ENCODE data around the gene PLA2G6. TPM values are rescaled to one million over a fixed set of nuclear protein-coding genes. Genes with fewer than 3 reads are reported as not detected.

PLA2G6 gene
- total RNA-seq, 1 experiment from 2014 or later = 88.0 TPM

DNA sequence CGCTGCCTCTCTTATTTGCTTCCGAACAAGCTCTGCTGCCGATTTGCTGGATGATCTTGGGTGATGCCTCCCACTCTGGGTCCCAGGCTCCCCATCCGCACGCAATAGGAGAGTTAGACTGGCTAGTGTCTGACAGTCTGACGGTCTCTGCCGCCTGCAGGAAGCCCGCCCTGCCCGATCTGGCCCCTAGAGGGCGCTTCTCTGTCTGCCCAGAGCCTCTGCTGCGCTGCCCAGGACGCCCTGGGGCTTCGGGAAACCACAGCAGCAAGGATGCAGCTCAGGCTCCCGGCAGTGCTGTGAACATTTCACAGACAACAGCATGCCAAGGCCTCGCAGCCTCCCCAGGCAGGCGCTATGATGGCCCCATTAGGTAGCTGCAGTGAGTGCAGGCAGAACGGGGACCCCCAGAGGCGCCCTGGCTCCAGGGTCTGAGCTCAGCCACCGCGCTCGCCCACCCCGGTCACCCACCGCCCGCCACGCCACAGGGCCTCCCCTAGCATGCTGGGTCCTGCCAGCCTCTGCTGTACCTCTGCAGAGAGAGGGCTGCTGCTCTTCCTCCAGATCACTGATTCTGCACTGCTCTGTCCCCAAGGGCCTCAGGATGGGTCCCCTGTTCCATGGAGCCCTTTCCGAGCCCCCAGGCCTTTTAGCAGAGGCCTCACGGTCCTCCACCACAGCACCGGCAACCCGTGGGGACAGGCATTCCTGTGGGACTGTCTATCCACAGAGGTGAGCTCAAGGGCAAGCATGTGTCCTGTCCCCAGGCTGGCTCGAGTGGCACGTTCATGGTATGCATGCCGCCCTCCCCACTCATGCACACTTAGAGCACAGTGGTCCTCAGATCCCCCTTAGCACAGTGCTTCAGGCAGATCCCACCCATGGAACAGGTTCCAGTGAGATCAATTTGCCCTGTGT, 66.9 kb downstream of the PLA2G6 start:
- Histone ChIP-seq H3K27me3 (ENCODE audit: low read length) (no peaks in the 10 kb centered on the region), H4K20me1 (ENCODE audit: insufficient read depth, low read depth, low read length) (no peaks in the 10 kb centered on the region), H3K9ac (ENCODE audit: low read length) (no peak overlapping the region), H3K36me3 (ENCODE audit: insufficient read depth, low read length) (no peaks in the 10 kb centered on the region), H3K4me2 (ENCODE audit: low read depth, low read length, poor library complexity, severe bottlenecking) (no peak overlapping the region), H3K4me3 (ENCODE audit: low read length) (no peak overlapping the region), H3K27ac (ENCODE audit: low read length) (no peak overlapping the region), H3K79me2 (ENCODE audit: low read length) (no peaks in the 10 kb centered on the region), H3K4me1 (ENCODE audit: low read length) (peaks cover 9% of the 10 kb centered on the region), H2AFZ (ENCODE audit: low read length) (no peak overlapping the region), H3K9me3 (ENCODE audit: low read length) (no peaks in the 10 kb centered on the region; the same call in 1 of the 2 replicates), H3K9me2 (replicated peaks; ENCODE audit: insufficient read depth, low read length) (no peaks in the 10 kb centered on the region)
- peak; percentile 92 for DNase-seq

DNA sequence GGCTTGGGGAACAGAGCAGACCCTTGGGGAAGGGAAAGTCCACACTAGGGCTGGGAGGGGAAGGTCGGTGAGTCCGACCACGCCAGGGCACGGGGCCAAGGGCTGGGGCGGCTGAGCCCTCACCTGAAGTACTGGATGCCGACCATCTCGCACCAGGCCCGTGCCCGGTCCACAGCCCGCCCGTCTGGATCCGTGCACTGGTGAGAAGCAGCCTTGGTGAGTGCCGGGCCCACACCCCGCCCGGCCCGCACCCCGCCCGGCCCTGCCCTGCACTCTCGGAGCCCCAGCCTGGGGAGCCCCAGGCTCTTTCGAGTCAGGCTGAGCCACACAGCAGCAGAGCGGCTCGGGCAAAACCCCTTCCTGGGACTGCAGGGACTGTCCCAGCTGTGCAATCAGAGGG, 69.2 kb downstream of the PLA2G6 start:
- Histone ChIP-seq H4K20me1 (ENCODE audit: insufficient read depth, low read depth, low read length) (no peaks in the 10 kb centered on the region), H3K9me3 (ENCODE audit: low read length) (no peaks in the 10 kb centered on the region; the same call in 1 of the 2 replicates), H3K27ac (ENCODE audit: low read length) (no peak overlapping the region), H3K4me2 (ENCODE audit: low read depth, low read length, poor library complexity, severe bottlenecking) (no peak overlapping the region), H3K4me1 (ENCODE audit: low read length) (peaks cover 9% of the 10 kb centered on the region), H2AFZ (ENCODE audit: low read length) (no peak overlapping the region), H3K4me3 (ENCODE audit: low read length) (no peak overlapping the region), H3K9me2 (replicated peaks; ENCODE audit: insufficient read depth, low read length) (no peaks in the 10 kb centered on the region), H3K9ac (ENCODE audit: low read length) (no peak overlapping the region), H3K36me3 (ENCODE audit: insufficient read depth, low read length) (no peaks in the 10 kb centered on the region), H3K79me2 (ENCODE audit: low read length) (no peaks in the 10 kb centered on the region), H3K27me3 (ENCODE audit: low read length) (no peaks in the 10 kb centered on the region)
- no peak for DNase-seq

DNA sequence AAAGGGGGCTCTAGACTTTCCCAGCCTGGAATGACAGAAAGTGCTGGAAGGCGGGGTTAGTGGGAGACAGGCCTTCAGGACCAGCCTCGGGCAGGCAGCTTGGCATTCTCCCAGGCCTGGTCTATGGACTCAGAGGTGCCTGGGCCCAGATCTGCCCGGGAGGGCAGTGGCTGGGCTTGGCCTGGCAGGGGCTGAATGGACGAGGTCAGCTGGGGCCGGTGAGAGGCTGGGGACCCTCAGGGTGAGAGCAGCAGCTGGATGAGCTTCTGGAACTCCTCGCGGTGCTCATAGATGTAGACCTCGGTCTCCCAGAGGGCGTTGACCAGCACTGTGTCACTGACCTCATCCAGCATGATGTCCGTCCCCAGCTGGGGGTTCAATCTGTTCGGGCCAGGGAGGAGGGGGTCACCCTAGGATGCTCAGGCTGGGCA, 69.7 kb downstream of the PLA2G6 start:
- Histone ChIP-seq H3K79me2 (ENCODE audit: low read length) (no peaks in the 10 kb centered on the region), H3K4me2 (ENCODE audit: low read depth, low read length, poor library complexity, severe bottlenecking) (no peak overlapping the region), H3K36me3 (ENCODE audit: insufficient read depth, low read length) (no peaks in the 10 kb centered on the region), H3K9me2 (replicated peaks; ENCODE audit: insufficient read depth, low read length) (no peaks in the 10 kb centered on the region), H3K27me3 (ENCODE audit: low read length) (no peaks in the 10 kb centered on the region), H3K4me1 (ENCODE audit: low read length) (peaks cover 9% of the 10 kb centered on the region), H3K4me3 (ENCODE audit: low read length) (no peak overlapping the region), H2AFZ (ENCODE audit: low read length) (no peak overlapping the region), H3K27ac (ENCODE audit: low read length) (no peak overlapping the region), H3K9me3 (ENCODE audit: low read length) (no peaks in the 10 kb centered on the region; the same call in 1 of the 2 replicates), H3K9ac (ENCODE audit: low read length) (no peak overlapping the region), H4K20me1 (ENCODE audit: insufficient read depth, low read depth, low read length) (no peaks in the 10 kb centered on the region)
- no peak for DNase-seq

DNA sequence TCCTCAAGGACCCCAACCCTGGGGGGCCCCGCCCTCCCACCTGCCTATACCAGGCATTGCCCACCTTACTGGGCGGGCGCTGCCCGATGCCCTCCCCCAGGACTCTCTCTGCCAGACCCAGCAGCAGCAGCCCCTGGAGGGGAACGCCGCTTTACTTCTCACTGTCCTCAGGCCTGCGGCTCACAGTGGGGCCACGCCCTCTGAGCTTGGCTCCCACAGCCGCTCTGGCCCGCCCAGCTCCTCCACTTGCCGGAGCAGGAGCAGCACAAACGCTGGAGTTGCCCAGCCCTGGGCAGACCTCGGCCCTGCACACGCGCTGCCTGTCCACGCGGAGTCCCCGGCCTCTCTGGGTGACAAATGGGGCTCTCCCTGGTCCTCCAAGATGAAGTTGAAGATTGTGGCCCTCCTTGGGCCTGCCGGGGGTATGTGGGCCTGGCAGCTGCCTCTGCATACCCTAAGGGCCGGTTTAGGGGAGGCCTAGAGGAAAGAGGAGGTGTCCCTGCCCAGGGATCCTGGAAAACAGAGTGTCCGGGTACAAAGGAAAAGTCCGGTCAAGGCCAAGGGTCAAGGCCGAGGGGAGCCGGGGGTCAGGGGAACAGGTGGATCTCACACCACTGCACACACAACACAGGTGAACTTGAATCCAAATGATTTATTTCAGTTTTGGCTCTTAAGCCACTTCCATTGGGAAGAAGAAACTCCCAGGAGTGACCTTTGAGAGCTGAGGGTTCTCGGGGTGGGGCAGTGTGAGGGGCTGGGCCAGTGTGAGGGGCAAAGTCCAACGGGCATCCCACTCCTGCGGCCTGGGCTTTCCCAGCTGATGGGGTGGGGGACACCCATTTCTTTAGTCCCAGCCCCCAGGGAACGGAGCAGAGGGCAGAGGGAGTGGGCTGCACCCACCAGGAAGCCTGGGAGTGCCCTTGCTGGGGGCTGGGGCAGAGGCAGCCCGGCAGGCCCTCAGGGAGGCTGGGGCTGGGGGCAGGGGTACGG, 70.5 kb downstream of the PLA2G6 start:
- Histone ChIP-seq H3K79me2 (ENCODE audit: low read length) (no peaks in the 10 kb centered on the region), H3K4me2 (ENCODE audit: low read depth, low read length, poor library complexity, severe bottlenecking) (no peak overlapping the region), H2AFZ (ENCODE audit: low read length) (no peak overlapping the region), H3K9me3 (ENCODE audit: low read length) (no peaks in the 10 kb centered on the region; the same call in 1 of the 2 replicates), H3K9ac (ENCODE audit: low read length) (no peak overlapping the region), H3K36me3 (ENCODE audit: insufficient read depth, low read length) (no peaks in the 10 kb centered on the region), H3K4me3 (ENCODE audit: low read length) (no peak overlapping the region), H3K27me3 (ENCODE audit: low read length) (no peaks in the 10 kb centered on the region), H3K9me2 (replicated peaks; ENCODE audit: insufficient read depth, low read length) (no peaks in the 10 kb centered on the region), H3K27ac (ENCODE audit: low read length) (no peak overlapping the region), H4K20me1 (ENCODE audit: insufficient read depth, low read depth, low read length) (no peaks in the 10 kb centered on the region), H3K4me1 (ENCODE audit: low read length) (peaks cover 9% of the 10 kb centered on the region)
- no peak for DNase-seq

DNA sequence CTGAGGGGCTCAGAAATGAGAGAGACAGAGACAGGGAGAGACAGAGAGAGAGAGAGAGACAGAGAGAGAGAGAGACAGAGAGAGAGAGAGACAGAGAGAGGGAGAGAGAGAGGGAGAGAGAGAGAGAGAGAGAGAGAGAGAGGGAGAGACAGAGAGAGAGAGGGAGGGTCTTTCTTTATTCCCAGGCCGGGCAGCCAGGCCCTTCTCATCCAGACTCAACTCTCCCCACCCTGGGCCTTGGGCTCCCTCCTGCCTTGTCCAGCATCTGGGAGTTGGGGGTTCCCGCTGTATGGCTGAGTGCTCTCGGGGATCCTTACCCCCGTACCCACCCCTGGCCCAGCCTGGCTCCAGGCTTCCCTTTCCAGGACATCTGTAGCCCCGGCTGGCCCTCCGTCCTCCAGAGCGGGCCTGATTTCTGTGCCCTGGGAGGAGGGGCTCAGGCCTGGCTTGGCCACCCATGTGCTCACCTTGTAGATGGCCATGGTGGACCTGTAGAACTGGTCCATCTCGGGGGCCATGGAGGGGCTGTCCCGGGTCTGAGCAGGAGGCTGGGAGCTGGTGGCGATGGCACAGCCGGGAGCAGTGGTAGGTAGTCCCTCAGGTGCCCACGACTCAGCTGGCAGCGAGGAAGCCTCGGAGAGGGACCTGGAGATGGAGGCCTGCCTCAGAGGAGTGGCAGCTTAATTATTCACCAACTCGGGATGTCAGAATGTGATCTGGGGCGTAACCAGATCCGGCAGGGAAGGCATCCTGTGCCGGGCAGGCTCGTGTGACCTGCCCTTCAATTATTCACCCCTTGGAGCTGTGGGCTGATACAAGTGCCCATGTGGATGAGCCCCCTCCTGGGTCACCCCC, 71.4 kb downstream of the PLA2G6 start, which contains the start of gene BAIAP2L2:
BAIAP2L2 (minus strand) TSS at position 677 of the 855 bp plus-strand sequence; CDS start at position 518, 159 bp downstream.
- Histone ChIP-seq H2AFZ (ENCODE audit: low read length) (no peak within 1 kb of the TSS), H3K36me3 (ENCODE audit: insufficient read depth, low read length) (no peaks in the 10 kb centered on the region), H3K9me2 (replicated peaks; ENCODE audit: insufficient read depth, low read length) (no peaks in the 10 kb centered on the region), H4K20me1 (ENCODE audit: insufficient read depth, low read depth, low read length) (no peaks in the 10 kb centered on the region), H3K27me3 (ENCODE audit: low read length) (no peaks in the 10 kb centered on the region), H3K4me3 (ENCODE audit: low read length) (no peak within 1 kb of the TSS), H3K4me2 (ENCODE audit: low read depth, low read length, poor library complexity, severe bottlenecking) (no peak within 1 kb of the TSS), H3K9me3 (ENCODE audit: low read length) (no peaks in the 10 kb centered on the region; the same call in 1 of the 2 replicates), H3K79me2 (ENCODE audit: low read length) (no peaks in the 10 kb centered on the region), H3K9ac (ENCODE audit: low read length) (no peak within 1 kb of the TSS), H3K4me1 (ENCODE audit: low read length) (peaks cover 9% of the 10 kb centered on the region), H3K27ac (ENCODE audit: low read length) (no peak within 1 kb of the TSS)
- no peak for DNase-seq

DNA sequence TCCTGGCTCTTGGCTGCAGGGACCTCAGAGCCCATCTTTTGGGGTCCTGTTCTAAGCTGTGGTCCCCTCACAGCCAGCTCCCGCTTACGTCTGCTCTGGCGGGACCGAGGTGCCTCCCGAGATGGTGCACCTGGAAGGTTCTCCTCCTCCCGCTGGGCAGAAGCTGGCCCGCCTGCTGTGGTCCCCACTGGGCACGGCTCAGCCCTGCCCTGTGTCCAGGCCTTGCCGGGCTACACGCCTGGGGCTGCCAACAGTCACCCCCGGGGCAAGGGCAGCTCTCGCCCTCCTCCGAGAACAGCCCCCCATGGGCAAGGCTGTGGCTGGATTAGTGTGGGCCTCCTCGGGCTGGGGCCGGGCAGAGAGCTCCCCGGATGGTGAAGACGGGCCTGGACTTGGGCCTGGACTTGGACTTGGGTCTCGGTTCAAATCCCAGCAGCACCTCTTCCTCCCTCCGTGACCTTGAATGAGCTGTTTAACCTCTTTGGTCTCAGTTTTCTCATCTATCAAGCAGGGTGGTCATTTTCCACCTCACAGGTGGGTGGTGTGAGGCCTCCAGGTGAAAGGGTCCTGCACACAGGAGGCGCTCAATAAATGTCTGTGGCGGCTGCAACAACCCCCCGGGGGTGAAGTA, 72.1 kb downstream of the PLA2G6 start:
- no peaks in the 10 kb centered on the region for H3K79me2 ChIP-seq (ENCODE audit: low read length)
- H3K27me3 ChIP-seq (ENCODE audit: low read length) = no peaks in the 10 kb centered on the region
- no peaks in the 10 kb centered on the region for H4K20me1 ChIP-seq (ENCODE audit: insufficient read depth, low read depth, low read length)
- H3K9me2 ChIP-seq (replicated peaks; ENCODE audit: insufficient read depth, low read length) = no peaks in the 10 kb centered on the region
- H3K27ac ChIP-seq (ENCODE audit: low read length) = no peak overlapping the region
- H3K36me3 ChIP-seq (ENCODE audit: insufficient read depth, low read length) = no peaks in the 10 kb centered on the region
- peaks cover 9% of the 10 kb centered on the region for H3K4me1 ChIP-seq (ENCODE audit: low read length)
- no peak overlapping the region for H2AFZ ChIP-seq (ENCODE audit: low read length)
- H3K9me3 ChIP-seq (ENCODE audit: low read length) = no peaks in the 10 kb centered on the region; the same call in 1 of the 2 replicates
- no peak overlapping the region for H3K4me3 ChIP-seq (ENCODE audit: low read length)
- H3K4me2 ChIP-seq (ENCODE audit: low read depth, low read length, poor library complexity, severe bottlenecking) = no peak overlapping the region
- no peak overlapping the region for H3K9ac ChIP-seq (ENCODE audit: low read length)
- peak; percentile 43 for DNase-seq

DNA sequence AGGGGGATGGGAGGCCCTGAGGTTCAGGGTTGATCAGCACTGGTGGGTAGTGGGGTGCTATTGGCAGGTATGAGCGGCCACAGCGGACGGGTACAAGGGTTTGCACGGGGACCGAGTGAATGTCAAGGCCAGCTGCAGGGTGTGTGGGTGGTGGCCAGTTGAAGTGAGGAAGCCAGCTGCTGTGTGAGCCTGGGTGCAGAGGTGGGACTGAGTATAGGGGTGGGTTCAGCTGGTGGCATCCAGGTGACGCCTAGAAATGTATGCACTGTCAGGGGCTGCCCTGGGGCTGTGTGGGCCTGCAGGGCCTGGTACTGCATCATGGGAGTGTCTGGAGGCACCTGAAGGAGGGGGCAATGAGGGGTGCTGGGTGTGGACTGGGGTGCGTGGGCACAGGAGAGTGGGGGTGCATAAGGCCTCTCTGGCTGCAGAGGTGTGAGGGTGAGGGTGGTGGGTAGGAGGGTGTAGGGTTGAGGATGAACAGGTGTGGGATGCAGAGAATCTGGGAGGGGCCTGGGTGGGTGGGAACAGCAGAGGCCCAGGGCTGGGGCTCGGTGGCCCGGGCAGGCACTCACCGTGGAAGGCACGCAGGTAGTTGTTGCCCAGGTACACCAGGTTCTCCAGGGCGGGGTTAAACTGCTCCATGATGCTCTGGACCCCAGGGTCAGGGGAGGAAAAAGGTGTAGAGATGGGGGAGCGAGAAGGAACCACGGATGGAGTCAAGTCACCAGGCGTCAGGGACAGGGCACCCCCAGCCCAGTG, 72.9 kb downstream of the PLA2G6 start:
- no peaks in the 10 kb centered on the region; the same call in 1 of the 2 replicates for H3K9me3 ChIP-seq (ENCODE audit: low read length)
- no peak for DNase-seq
- H3K27me3 ChIP-seq (ENCODE audit: low read length) = no peaks in the 10 kb centered on the region
- H3K9ac ChIP-seq (ENCODE audit: low read length) = no peak overlapping the region
- peaks cover 4% of the 10 kb centered on the region for H3K4me1 ChIP-seq (ENCODE audit: low read length)
- H4K20me1 ChIP-seq (ENCODE audit: insufficient read depth, low read depth, low read length) = no peaks in the 10 kb centered on the region
- no peak overlapping the region for H2AFZ ChIP-seq (ENCODE audit: low read length)
- no peaks in the 10 kb centered on the region for H3K36me3 ChIP-seq (ENCODE audit: insufficient read depth, low read length)
- H3K4me3 ChIP-seq (ENCODE audit: low read length) = no peak overlapping the region
- H3K79me2 ChIP-seq (ENCODE audit: low read length) = no peaks in the 10 kb centered on the region
- H3K27ac ChIP-seq (ENCODE audit: low read length) = no peak overlapping the region
- H3K4me2 ChIP-seq (ENCODE audit: low read depth, low read length, poor library complexity, severe bottlenecking) = no peak overlapping the region
- no peaks in the 10 kb centered on the region for H3K9me2 ChIP-seq (replicated peaks; ENCODE audit: insufficient read depth, low read length)

Measured in Karpas-422 (cell line).